ENCODE measurements around the gene BPIFB4.

- TF ChIP-seq, protein P1, sequence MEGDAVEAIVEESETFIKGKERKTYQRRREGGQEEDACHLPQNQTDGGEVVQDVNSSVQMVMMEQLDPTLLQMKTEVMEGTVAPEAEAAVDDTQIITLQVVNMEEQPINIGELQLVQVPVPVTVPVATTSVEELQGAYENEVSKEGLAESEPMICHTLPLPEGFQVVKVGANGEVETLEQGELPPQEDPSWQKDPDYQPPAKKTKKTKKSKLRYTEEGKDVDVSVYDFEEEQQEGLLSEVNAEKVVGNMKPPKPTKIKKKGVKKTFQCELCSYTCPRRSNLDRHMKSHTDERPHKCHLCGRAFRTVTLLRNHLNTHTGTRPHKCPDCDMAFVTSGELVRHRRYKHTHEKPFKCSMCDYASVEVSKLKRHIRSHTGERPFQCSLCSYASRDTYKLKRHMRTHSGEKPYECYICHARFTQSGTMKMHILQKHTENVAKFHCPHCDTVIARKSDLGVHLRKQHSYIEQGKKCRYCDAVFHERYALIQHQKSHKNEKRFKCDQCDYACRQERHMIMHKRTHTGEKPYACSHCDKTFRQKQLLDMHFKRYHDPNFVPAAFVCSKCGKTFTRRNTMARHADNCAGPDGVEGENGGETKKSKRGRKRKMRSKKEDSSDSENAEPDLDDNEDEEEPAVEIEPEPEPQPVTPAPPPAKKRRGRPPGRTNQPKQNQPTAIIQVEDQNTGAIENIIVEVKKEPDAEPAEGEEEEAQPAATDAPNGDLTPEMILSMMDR (IDR thresholded peaks at IDR 0.05; ENCODE audit: poor library complexity): no peak
- TF ChIP-seq EZH2 (IDR thresholded peaks at IDR 0.05; ENCODE audit: borderline replicate concordance) (no peak), EZH2phosphoT487 (IDR thresholded peaks at IDR 0.05; ENCODE audit: low read depth, severe bottlenecking, unreplicated experiment) (no peak)
Observed at GRCh38 chr20:33086052-33086722, 6.7 kb downstream of the BPIFB4 start.

Measured in hepatocyte (in vitro differentiated cells).